Gastroesophageal sphincter (tissue), 3 donors: ENCODE measurements around the gene TRDN.

Experiments used
- POLR2A ChIP-seq, 2 donors: fragments of 450-650 bp; IDR thresholded peaks; one replicate each; pipeline ENCODE4 v1.6.1; 2017; ENCODE audit warnings: antibody characterized with exemption in 2 of 2, mild to moderate bottlenecking in 2 of 2, moderate library complexity in 1 of 2
- POLR2AphosphoS5 ChIP-seq: sonication (generic); formaldehyde crosslinking; IDR thresholded peaks from one replicate; pipeline ENCODE4 v1.6.1; 2017; ENCODE audit warnings: antibody characterized with exemption
- TF ChIP-seq, protein P1 (sequence below), 4 experiments: fragments of 200-600 bp in 2 of 4; fragments of 450-650 bp in 2 of 4; sonication (generic) in 1 of 4; IDR thresholded peaks; one replicate each; pipeline ENCODE4 v1.5.1; 2017 to 2019; ENCODE audit warnings: antibody characterized with exemption in 4 of 4, mild to moderate bottlenecking in 2 of 4, moderate library complexity in 2 of 4

- TF ChIP-seq, protein P1, sequence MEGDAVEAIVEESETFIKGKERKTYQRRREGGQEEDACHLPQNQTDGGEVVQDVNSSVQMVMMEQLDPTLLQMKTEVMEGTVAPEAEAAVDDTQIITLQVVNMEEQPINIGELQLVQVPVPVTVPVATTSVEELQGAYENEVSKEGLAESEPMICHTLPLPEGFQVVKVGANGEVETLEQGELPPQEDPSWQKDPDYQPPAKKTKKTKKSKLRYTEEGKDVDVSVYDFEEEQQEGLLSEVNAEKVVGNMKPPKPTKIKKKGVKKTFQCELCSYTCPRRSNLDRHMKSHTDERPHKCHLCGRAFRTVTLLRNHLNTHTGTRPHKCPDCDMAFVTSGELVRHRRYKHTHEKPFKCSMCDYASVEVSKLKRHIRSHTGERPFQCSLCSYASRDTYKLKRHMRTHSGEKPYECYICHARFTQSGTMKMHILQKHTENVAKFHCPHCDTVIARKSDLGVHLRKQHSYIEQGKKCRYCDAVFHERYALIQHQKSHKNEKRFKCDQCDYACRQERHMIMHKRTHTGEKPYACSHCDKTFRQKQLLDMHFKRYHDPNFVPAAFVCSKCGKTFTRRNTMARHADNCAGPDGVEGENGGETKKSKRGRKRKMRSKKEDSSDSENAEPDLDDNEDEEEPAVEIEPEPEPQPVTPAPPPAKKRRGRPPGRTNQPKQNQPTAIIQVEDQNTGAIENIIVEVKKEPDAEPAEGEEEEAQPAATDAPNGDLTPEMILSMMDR (IDR thresholded peaks at IDR 0.05), result peak in 2 of 4 experiments; percentile 50 to 52
- TF ChIP-seq POLR2A (IDR thresholded peaks at IDR 0.05), result no peak
- no peak for TF ChIP-seq POLR2AphosphoS5
Observed at GRCh38 chr6:123316733-123317323, 319.9 kb downstream of the TRDN start.
